HUES64 (cell line): Measurements from ENCODE around the gene FSD1L.

ENCODE experiments used
- H3K27ac ChIP-seq: 2 replicates; pipeline ENCODE4 v1.7.0; 2013; ENCODE audit warnings: low read depth, low read length, inconsistent platforms
- H3K27me3 ChIP-seq: 2 replicates; pipeline ENCODE4 v1.6.1; 2013; ENCODE audit warnings: mild to moderate bottlenecking, low read length; ENCODE audit not compliant: insufficient read depth
- H3K36me3 ChIP-seq: 2 replicates; pipeline ENCODE4 v1.6.1; 2013; ENCODE audit warnings: mild to moderate bottlenecking, low read length; ENCODE audit not compliant: insufficient read depth
- H3K4me1 ChIP-seq: 2 replicates; pipeline ENCODE4 v1.6.1; 2013; ENCODE audit warnings: mild to moderate bottlenecking, low read length, moderate library complexity; ENCODE audit not compliant: insufficient read depth
- H3K4me3 ChIP-seq: 2 replicates; pipeline ENCODE4 v1.5.1; 2013; ENCODE audit warnings: mild to moderate bottlenecking, low read length, moderate library complexity
- H3K9ac ChIP-seq: 2 replicates; pipeline ENCODE4 v1.6.1; 2013; ENCODE audit warnings: mild to moderate bottlenecking, low read depth, low read length
- H3K9me3 ChIP-seq: 2 replicates; pipeline ENCODE4 v1.6.1; 2013; ENCODE audit warnings: low read depth, low read length; ENCODE audit not compliant: insufficient read depth
- WGBS: fragments of 150-250, 120-280 bp; methylation state at CpG from one replicate; pipeline ENCODE4 v1.1.7; 2013; ENCODE audit warnings: missing lambda C conversion rate; 5-methylcytosine and 5-hydroxymethylcytosine counted together

FSD1L gene

DNA sequence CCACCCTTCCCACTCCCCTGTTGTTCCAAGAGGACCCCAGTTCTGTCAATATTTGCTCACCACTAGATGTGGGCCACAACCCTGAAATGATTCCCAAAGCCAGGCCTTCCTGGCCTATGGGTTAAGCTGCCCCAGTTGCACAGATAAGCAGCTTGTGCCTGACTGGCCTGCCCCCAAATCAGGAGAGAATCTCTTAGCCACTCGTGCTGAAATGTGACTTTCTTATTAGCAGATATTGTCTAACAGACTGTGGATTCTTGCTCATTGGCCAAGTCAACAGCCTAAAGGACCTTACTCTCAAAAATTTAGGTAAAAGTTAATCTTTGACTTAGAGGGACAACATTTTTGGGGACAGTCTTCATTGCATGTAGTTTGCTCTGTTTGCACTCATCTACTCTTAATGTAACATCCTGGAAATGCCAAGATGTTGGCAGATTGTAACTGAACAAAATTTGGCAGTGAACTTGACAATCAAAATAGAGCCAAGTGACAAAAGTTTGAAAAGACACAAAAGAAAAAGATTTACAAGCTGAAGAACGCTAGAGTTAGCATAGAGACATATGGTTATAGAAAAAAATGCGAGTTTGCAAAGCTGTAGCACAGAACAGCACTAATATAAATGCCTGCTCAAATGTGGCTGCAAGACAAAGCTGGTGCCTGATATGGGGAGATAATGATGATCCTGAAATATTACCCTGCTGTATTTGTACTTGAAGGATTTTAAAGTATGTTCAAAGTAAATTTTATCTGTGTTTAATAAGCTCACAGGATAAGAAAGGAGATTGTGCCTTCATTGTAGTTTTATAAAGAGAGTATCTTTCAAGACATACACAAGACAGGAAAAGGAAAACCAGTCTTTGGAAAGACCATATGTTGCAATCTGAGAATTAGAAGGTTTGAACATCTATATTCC is 29.0 kb upstream of the FSD1L start:
- Histone ChIP-seq H3K27ac (no peak overlapping the region), H3K9ac (no peak overlapping the region)
- WGBS: 85% methylated on average over 3 of the region's 3 CpGs

DNA sequence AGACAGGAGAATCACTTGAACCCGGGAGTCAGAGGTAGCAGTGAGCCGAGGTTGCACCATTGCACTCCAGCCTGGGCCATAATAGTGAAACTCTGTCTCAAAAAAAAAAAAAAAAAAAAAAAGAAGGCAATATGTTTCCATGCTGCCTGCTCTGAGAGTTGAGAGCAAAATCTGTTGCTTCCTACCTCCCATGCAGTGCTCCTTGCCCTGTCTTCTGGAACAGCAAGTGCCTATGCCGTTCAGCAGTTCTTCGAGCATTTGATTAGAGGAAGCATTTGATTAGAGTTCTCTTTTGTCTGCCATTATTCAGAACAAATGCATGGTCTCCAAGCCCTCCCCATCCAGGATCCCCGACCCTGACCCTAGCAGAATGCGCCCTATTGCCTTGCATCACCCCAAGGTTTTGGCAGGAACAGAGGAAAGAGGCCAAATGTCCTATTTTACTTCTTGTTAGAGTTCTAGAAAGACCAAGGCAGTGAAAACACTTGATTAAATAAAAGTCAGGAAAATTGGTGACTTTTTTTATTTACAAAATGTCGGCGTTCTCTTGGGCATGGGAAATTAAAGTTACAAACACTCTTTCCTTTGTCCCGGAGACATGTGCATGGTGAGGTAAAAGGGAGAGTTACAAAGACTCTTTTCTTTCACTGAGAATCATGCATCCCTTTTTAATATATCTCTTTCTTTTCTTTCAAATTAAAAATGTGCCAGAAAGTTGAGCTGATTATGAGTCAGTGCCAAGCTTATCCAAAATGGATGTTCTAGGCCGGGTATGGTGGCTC is 27.8 kb upstream of the FSD1L start:
- Histone ChIP-seq H3K4me1 (peaks cover 3% of the 10 kb centered on the region; the same call in 1 of the 2 replicates), H3K36me3 (no peaks in the 10 kb centered on the region), H3K4me3 (no peak overlapping the region), H3K9ac (no peak overlapping the region), H3K9me3 (no peaks in the 10 kb centered on the region), H3K27ac (no peak overlapping the region), H3K27me3 (no peaks in the 10 kb centered on the region)
- 95% methylated on average over 10 of the region's 10 CpGs for WGBS

More for the DNA sequence above, 29.0 kb upstream of the FSD1L start:
- H3K9me3 ChIP-seq: no peaks in the 10 kb centered on the region
- peaks cover 6% of the 10 kb centered on the region; the same call in 1 of the 2 replicates for H3K4me1 ChIP-seq
- no peaks in the 10 kb centered on the region for H3K36me3 ChIP-seq
- no peaks in the 10 kb centered on the region for H3K27me3 ChIP-seq
- H3K4me3 ChIP-seq: no peak overlapping the region

DNA sequence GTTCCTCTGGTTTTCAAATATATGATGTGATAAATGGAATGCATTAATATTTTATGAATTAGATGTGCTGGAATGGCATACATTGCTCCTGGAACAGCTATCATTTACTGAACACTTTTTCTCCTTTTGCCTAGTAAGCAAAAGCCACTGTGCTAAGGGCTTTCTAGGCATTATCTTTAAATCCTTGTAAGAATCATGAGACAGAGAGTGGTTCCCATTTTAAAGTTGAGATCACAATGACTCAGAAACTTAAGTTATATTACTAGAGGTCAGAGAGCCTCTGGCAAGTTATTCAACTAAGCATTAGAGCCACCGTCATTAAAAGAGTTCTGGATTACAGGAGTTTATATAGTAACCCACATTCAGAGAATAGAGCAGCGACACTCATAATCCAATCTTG is 26.7 kb upstream of the FSD1L start:
- Histone ChIP-seq H3K4me3 (no peak overlapping the region), H3K27ac (no peak overlapping the region), H3K9me3 (no peaks in the 10 kb centered on the region), H3K4me1 (no peaks in the 10 kb centered on the region), H3K9ac (no peak overlapping the region), H3K36me3 (no peaks in the 10 kb centered on the region), H3K27me3 (no peaks in the 10 kb centered on the region)
- WGBS: 91% methylated on average over 2 of the region's 2 CpGs

- no peaks in the 10 kb centered on the region for H3K27me3 ChIP-seq
- H3K9ac ChIP-seq: no peak overlapping the region
- no peaks in the 10 kb centered on the region for H3K36me3 ChIP-seq
- H3K27ac ChIP-seq: no peak overlapping the region
- H3K4me1 ChIP-seq: no peaks in the 10 kb centered on the region
- WGBS: 96% methylated on average over 5 of the region's 5 CpGs
- no peak overlapping the region for H3K4me3 ChIP-seq
- H3K9me3 ChIP-seq: no peaks in the 10 kb centered on the region
These were observed 26.0 kb upstream of the FSD1L start for GRCh38 chr9:105421864-105422263.

- WGBS: 84% methylated on average over 2 of the region's 2 CpGs
- Histone ChIP-seq H3K4me1 (no peaks in the 10 kb centered on the region), H3K27ac (no peak overlapping the region), H3K36me3 (no peaks in the 10 kb centered on the region), H3K27me3 (no peaks in the 10 kb centered on the region), H3K9ac (no peak overlapping the region), H3K9me3 (no peaks in the 10 kb centered on the region), H3K4me3 (no peak overlapping the region)
These were observed 21.9 kb upstream of the FSD1L start for GRCh38 chr9:105425816-105426433.

DNA sequence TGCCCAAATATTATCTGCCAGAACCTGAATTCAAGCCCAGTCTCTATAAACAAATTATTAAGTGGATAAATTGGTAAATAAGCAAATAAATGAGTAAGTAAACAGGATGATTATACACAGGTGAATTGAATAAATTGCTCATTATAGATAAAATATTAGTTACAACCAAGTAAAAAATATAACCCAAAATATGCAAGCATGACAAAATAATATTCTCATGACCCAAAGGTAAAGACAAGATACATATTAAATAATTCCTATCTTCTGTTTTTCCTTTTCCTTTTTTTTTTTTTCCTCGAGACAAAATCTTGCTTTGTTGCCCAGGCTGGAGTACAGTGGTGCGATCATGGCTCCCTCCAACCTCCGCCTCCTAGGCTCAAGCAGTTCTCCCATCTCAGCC is 21.2 kb upstream of the FSD1L start:
- Histone ChIP-seq H3K9me3 (no peaks in the 10 kb centered on the region), H3K9ac (no peak overlapping the region), H3K4me1 (no peaks in the 10 kb centered on the region), H3K27me3 (no peaks in the 10 kb centered on the region), H3K4me3 (no peak overlapping the region), H3K27ac (no peak overlapping the region), H3K36me3 (no peaks in the 10 kb centered on the region)
- WGBS: 88% methylated on average over 3 of the region's 3 CpGs

DNA sequence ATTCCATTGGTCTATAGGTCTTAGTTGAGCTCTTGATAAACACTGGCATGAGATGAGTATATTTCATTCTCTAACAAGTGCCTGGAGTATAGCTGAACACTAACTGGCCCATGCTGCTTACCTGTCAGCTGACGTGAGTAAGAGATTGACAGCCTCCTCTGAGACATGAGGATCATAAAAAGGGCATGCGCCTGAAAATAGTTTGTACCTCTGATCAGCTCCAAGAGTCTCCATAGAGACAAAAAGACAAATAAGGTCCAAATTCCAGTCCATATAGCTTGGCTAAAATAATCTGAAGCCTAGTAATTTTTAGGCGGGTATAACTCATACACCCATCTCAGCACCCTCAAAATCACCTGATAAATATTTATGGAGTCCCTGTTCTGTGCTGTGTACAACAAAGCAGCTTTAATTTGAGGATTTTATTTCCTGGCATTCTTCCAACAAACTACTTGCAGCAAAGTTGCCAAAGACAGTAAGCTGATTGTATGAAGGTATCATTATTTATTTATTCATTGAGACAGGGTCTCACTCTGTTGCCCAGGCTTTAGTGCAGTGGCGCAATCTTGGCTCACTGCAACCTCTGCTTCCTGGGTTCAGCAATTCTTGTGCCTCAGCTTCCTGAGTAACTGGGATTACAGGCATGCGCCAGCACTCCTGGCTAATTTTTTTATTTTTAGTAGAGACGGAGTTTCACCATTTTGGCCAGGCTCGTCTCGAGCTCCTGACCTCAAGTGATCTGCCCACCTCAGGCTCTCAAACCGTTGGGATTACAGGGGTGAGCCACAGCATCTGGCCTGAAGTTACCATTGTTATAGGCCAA is 16.2 kb upstream of the FSD1L start:
- Histone ChIP-seq H3K27me3 (no peaks in the 10 kb centered on the region), H3K4me1 (no peaks in the 10 kb centered on the region), H3K36me3 (no peaks in the 10 kb centered on the region), H3K27ac (no peak overlapping the region), H3K4me3 (no peak overlapping the region), H3K9ac (no peak overlapping the region), H3K9me3 (no peaks in the 10 kb centered on the region)
- 95% methylated on average over 8 of the region's 9 CpGs for WGBS

DNA sequence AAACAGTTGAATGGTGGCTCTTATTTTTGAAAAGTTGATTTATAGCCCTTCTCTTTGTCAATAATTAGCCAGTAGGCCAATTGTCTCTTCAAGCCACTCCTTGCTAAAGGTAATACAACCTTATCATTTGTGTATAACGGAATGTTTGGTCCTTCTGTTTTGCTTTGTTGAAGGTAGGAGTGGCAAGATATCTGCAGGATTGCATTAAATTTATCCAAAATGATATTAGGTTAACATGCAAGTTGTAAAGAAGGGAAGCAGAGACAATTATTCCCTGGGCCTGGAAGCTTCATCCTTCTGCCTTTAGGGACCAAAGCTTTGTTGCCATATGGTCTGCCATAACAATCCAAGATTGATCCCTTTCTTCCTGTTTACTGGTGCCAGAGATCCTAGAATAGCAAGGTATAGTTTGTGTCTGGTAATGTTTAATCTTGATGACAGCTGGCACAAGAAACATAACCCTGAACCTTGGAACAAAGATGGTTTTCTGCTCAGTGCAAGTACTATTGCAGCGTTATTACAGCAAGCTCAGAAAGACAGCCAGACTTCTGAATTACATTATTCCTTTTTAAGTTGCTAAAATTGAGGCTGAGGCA is 15.5 kb upstream of the FSD1L start:
- Histone ChIP-seq H3K9me3 (no peaks in the 10 kb centered on the region), H3K27ac (no peak overlapping the region), H3K27me3 (no peaks in the 10 kb centered on the region), H3K4me1 (no peaks in the 10 kb centered on the region), H3K9ac (no peak overlapping the region), H3K36me3 (no peaks in the 10 kb centered on the region), H3K4me3 (no peak overlapping the region)
- WGBS: 89% methylated on average over 2 of the region's 2 CpGs

DNA sequence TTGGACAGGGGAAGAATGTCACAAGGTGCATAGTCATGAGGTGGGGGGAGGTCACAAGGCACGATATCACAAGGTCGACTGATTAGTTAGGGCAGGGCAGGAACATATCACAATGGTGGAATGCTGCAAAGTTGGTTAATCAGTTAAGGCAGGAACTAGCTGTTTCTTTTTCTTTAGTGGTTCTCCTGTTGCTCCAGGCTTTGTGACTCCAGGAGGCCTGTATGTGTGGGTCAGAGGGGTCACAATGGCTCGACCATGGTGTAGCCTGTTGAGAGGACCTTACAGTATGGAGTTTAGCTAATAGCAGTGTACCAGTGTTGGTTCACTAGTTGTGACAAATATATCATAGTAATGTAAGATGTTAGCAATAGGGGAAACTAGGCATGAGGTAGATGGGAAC is 12.4 kb upstream of the FSD1L start:
- Histone ChIP-seq H3K4me3 (no peak overlapping the region), H3K4me1 (peaks cover 6% of the 10 kb centered on the region; the same call in 1 of the 2 replicates), H3K9me3 (no peaks in the 10 kb centered on the region), H3K9ac (no peak overlapping the region), H3K36me3 (no peaks in the 10 kb centered on the region), H3K27me3 (no peaks in the 10 kb centered on the region), H3K27ac (no peak overlapping the region)
- 93% methylated on average over 3 of the region's 3 CpGs for WGBS

DNA sequence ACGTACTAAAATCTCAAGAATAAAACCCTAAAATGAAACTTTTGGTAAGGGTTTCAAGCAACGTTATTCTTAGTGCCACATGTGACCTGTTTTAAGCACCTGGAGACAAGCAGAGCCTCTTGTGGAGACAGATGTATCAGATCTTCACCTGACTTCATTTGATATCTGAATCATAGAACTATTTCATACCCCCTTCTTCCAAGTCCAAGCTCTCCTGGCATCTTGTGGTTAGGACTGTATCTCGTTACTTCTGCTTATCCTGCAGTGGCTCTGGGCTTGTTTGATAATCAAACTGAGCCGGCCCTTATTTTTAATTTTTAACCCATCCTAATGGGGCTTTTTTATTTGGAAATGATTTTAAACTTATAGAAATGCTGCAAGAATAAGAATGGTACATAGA is 11.1 kb upstream of the FSD1L start:
- peaks cover 6% of the 10 kb centered on the region; the same call in 1 of the 2 replicates for H3K4me1 ChIP-seq
- no peaks in the 10 kb centered on the region for H3K9me3 ChIP-seq
- no peaks in the 10 kb centered on the region for H3K36me3 ChIP-seq
- H3K4me3 ChIP-seq: no peak overlapping the region
- H3K27me3 ChIP-seq: no peaks in the 10 kb centered on the region
- H3K27ac ChIP-seq: no peak overlapping the region
- 96% methylated on average over 4 of the region's 4 CpGs for whole genome bisulfite sequencing
- H3K9ac ChIP-seq: no peak overlapping the region
